Tibial artery (tissue), 4 donors: ENCODE data around the gene PMEPA1.

Source experiments
- DNase-seq, 2 donors: peaks; one replicate each; pipeline ENCODE4 v3.0.0-alpha.2; 2019
- H3K27ac ChIP-seq, 2 donors: fragments of 200-600 bp; sonication (generic) in 1 of 2; 1 replicate in 1 of 2; 2 replicates in 1 of 2; pipeline ENCODE4 v1.5.1; 2018 to 2019; ENCODE audit warnings: mild to moderate bottlenecking in 1 of 2
- H3K27me3 ChIP-seq, 2 donors: fragments of 200-600 bp; sonication (generic) in 1 of 2; one replicate each; pipeline versions ENCODE4 v1.5.1 to v1.6.0; 2016 to 2019
- H3K36me3 ChIP-seq, 3 donors: fragments of 200-600 bp; sonication (generic) in 2 of 3; one replicate each; pipeline ENCODE4 v1.5.1; 2016 to 2019; ENCODE audit warnings: mild to moderate bottlenecking in 2 of 3
- H3K4me1 ChIP-seq, 4 donors: fragments of 200-600 bp; sonication (generic) in 2 of 4; 1 replicate in 3 of 4; 2 replicates in 1 of 4; pipeline ENCODE4 v1.5.1; 2016 to 2019
- H3K4me3 ChIP-seq, 2 donors: fragments of 200-600 bp; sonication (generic) in 1 of 2; 1 replicate in 1 of 2; 2 replicates in 1 of 2; pipeline ENCODE4 v1.5.1; 2018 to 2019; ENCODE audit warnings: mild to moderate bottlenecking in 2 of 2
- H3K9me3 ChIP-seq, 3 donors: fragments of 200-600 bp; sonication (generic) in 1 of 3; one replicate each; pipeline ENCODE4 v1.5.1; 2016 to 2019
- CTCF ChIP-seq, 2 experiments: fragments of 200-600 bp in 1 of 2; fragments of 450-650 bp in 1 of 2; IDR thresholded peaks; one replicate each; pipeline ENCODE4 v1.5.1; 2017 to 2019; ENCODE audit warnings: antibody characterized with exemption in 2 of 2, mild to moderate bottlenecking in 1 of 2, moderate library complexity in 1 of 2
- intact Hi-C: fragments of 100-400 bp; cut with DNase I; formaldehyde crosslinking; loops from one replicate; pipeline ENCODE4 v1.15.0; 2023; ENCODE audit warnings: low total_unique reads

Gene PMEPA1

GRCh38 chr20:57685146-57685758 is 24.6 kb downstream of the PMEPA1 start:
- no peak for DNase-seq
- H3K27ac ChIP-seq, result peak overlapping the region; percentile 67 to 78
- H3K4me3 ChIP-seq, result peak overlapping the region in 1 of 2 donors; percentile 21
- H3K9me3 ChIP-seq, result no peaks in the 10 kb centered on the region
- H3K36me3 ChIP-seq, result no peaks in the 10 kb centered on the region
- no peak for TF ChIP-seq CTCF (IDR thresholded peaks at IDR 0.05)
- intact Hi-C loops, result no loop called here
- H3K27me3 ChIP-seq, result no peaks in the 10 kb centered on the region
- H3K4me1 ChIP-seq, result peaks cover 7 to 100% (median 99%) of the 10 kb centered on the region in 4 donors

DNA sequence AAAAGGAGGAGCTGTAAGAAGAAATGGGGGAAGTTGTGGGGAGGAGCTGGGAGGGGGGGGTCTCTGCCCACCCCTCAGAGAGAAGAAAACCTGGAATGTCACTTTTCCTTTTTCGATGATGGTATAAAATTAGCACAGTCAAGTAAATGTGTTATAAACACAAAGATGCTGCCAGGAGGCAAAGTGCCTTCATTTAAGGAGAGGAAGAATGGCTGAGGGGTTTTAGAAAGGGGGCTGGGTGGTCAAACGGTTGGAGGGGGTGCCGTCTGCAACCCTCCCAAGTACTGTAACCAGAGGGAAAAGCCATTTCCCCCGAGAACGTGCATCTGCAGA is 25.0 kb downstream of the PMEPA1 start:
- peak overlapping the region; percentile 67 to 78 for H3K27ac ChIP-seq
- DNase-seq, result no peak
- intact Hi-C loops, result no loop called here
- peaks cover 7 to 100% (median 99%) of the 10 kb centered on the region in 4 donors for H3K4me1 ChIP-seq
- H3K36me3 ChIP-seq, result no peaks in the 10 kb centered on the region
- H3K4me3 ChIP-seq, result peak overlapping the region in 1 of 2 donors; percentile 21
- TF ChIP-seq CTCF (IDR thresholded peaks at IDR 0.05), result no peak
- H3K27me3 ChIP-seq, result no peaks in the 10 kb centered on the region
- no peaks in the 10 kb centered on the region for H3K9me3 ChIP-seq

DNA sequence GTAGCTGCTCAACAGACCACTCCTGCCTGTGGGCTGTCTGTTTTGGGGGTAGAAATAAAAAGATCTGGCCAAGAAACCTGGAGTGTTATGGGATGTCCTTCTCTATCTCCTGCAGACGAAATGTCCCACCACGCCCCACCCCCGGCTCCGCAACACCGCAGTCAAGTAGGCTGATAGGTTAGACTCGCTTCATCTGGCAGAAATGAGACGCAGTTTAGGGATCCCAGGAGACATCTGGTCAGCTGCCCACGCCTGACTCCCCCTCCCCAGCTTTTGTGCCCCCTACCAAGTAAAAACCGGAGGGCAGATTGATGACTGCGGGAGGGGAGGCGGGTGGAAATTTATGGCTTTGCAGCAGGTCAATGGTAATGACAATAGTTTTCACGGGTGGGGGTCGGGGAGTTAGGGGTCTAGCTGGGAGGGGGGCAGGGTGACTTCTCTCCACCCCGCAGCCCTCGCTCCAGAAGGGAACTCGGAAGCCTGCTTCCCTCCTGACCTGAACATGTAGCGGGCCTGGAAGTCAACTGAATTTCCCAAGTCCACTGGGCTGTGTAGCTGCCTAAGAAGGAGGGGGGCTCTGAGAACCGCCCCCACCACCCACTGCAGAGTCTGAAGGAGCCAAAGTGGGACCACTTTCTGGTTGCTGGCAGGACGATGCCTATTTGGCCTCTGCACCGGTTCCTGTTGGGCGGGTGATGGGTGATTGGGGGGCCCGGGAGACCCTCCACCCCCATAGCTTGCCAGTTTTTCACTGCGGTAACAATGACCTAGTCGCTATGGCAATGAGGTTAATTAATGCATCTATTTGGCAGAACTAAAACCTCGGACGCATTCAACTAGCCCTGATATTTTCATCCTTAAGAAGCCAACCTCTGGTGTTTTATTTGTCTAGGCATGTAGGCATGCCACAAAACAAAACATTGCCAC is 25.7 kb downstream of the PMEPA1 start:
- Histone ChIP-seq H3K4me1 (peaks cover 1 to 100% (median 94%) of the 10 kb centered on the region in 4 donors), H3K27ac (peak overlapping the region; percentile 67 to 78), H3K36me3 (no peaks in the 10 kb centered on the region), H3K27me3 (no peaks in the 10 kb centered on the region), H3K4me3 (peak overlapping the region in 1 of 2 donors; percentile 21), H3K9me3 (no peaks in the 10 kb centered on the region)
- intact Hi-C loops, result no loop called here
- TF ChIP-seq CTCF (IDR thresholded peaks at IDR 0.05), result no peak
- no peak for DNase-seq

- H3K4me3 ChIP-seq, result peak overlapping the region in 1 of 2 donors; percentile 23
- H3K36me3 ChIP-seq, result no peaks in the 10 kb centered on the region
- peaks cover 0 to 100% (median 87%) of the 10 kb centered on the region in 4 donors for H3K4me1 ChIP-seq
- no peaks in the 10 kb centered on the region for H3K27me3 ChIP-seq
- no peaks in the 10 kb centered on the region for H3K9me3 ChIP-seq
- H3K27ac ChIP-seq, result peak overlapping the region; percentile 67 to 78
- DNase-seq, result no peak
- no peak for TF ChIP-seq CTCF (IDR thresholded peaks at IDR 0.05)
- intact Hi-C loops, result no loop called here
These were observed 26.5 kb downstream of the PMEPA1 start for GRCh38 chr20:57683287-57683686.

DNA sequence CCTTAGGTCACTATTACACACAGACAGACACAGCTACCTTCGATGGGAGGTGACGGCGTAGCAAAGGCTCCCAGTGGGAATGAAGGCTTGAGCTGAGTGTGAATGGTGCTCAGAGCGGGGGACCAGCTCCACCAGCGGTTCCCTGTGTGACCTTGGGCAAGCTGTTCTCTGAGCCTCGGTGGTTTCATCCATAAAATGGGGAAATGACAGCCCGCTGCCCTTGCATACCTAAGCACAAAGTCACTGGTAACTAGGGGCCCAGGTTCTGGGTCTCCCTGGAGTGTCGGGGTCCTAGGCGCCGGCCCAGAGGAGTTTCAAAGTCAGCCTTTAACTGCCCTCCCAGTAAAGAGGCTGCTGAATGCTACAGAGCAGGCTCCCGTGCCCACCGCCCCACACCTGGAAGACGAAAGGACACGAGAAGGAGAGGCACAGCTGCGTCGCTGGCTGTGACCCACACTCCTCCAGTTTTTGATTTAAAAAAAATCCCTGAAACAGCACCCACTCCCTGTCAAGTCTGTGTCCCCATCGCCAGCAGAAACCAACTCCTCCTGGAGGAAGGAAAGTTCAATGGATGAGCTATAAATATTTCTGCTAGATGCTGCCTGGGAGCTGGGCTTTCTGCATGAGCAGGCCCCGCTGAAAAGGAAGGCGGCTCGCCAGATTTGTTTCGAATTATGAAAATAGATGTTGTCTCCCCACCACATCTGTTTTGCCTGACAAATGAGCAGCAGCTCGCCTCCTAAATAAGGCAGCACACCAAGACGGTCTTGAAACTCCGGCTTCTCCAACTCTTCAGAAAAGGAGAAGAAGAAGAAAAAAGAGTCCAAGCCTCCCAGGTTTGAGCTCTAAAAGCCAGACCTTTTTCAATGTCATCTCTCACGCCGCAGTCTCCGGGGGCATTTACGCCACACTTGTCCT is 27.4 kb downstream of the PMEPA1 start:
- Histone ChIP-seq H3K9me3 (no peaks in the 10 kb centered on the region), H3K27ac (peak overlapping the region; percentile 67 to 78), H3K4me3 (peak overlapping the region in 1 of 2 donors; percentile 23), H3K4me1 (peaks cover 0 to 100% (median 82%) of the 10 kb centered on the region in 4 donors), H3K36me3 (no peaks in the 10 kb centered on the region), H3K27me3 (no peaks in the 10 kb centered on the region)
- intact Hi-C loops, result no loop called here
- no peak for DNase-seq
- TF ChIP-seq CTCF (IDR thresholded peaks at IDR 0.05), result no peak
